Measurements from ENCODE around the gene SLC9A9.

GRCh38 chr3:143396790-143397189, 451.5 kb downstream of the SLC9A9 start:
- no peak for TF ChIP-seq CTCF (IDR thresholded peaks at IDR 0.05)
- no peak for TF ChIP-seq POLR2A (IDR thresholded peaks at IDR 0.05)

Data from prostate gland (tissue), 2 donors.